Suprapubic skin (tissue), 4 donors: ENCODE measurements around the gene PPM1N.
"Not testable (repeated sequence)": the region's sequence is repeated elsewhere in the genome, so short reads cannot be mapped to it uniquely, and the experiment has no call there.

Source experiments
- CTCF ChIP-seq, 2 donors: fragments of 200-600 bp in 1 of 2; fragments of 450-650 bp in 1 of 2; sonication (generic) in 1 of 2; IDR thresholded peaks; one replicate each; pipeline ENCODE4 v1.5.1; 2016 to 2019; ENCODE audit warnings: antibody characterized with exemption in 2 of 2, mild to moderate bottlenecking in 1 of 2, moderate library complexity in 1 of 2
- EP300 ChIP-seq: sonication (generic); formaldehyde crosslinking; IDR thresholded peaks from one replicate; pipeline ENCODE4 v1.6.1; 2017; ENCODE audit warnings: antibody characterized with exemption
- POLR2A ChIP-seq, 2 donors: fragments of 450-650 bp; IDR thresholded peaks; one replicate each; pipeline ENCODE4 v1.6.1; 2017; ENCODE audit warnings: antibody characterized with exemption in 2 of 2, mild to moderate bottlenecking in 2 of 2, moderate library complexity in 2 of 2
- POLR2AphosphoS5 ChIP-seq, 3 donors: sonication (generic); formaldehyde crosslinking; IDR thresholded peaks; one replicate each; pipeline ENCODE4 v1.6.1; 2017; ENCODE audit warnings: antibody characterized with exemption in 3 of 3

- TF ChIP-seq POLR2A (IDR thresholded peaks at IDR 0.05); CTCF (IDR thresholded peaks at IDR 0.05); POLR2AphosphoS5 (IDR thresholded peaks at IDR 0.05); EP300: not testable (repeated sequence)
These were observed 12.1 kb downstream of the PPM1N start for GRCh38 chr19:45510352-45510751.
